NCI-H345 (cell line): ENCODE data around the gene SLC22A23.
A peak's percentile ranks its signal among the peaks of the same experiment; 100 is the strongest.

Experiments used
- DNase-seq: peaks from one replicate; lab custom pipeline; 2025; lab: John Stamatoyannopoulos, UW

Gene SLC22A23

DNA sequence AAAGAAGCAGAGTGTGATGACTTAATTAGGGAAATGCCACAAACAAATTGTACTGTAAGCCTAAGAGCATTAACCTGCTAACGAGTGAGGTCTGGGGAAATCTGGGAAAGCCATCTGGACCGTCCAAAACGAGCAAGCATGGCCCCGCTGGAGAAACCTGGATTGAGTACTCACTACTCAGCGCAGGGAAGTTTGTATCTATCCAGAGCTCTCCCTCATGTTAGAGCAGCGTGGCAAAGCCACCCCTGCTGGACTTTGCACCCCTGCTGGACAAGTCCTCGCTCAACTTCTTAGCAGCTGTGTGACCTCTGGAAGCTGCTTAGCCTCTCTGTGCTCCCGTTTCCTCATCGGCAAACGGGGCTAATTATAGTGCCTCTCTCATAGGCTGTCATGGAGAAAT lies 160.8 kb downstream of the SLC22A23 start:
- no peak for DNase-seq

GRCh38 chr6:3294921-3295871 lies 161.7 kb downstream of the SLC22A23 start:
- no peak for DNase-seq

DNA sequence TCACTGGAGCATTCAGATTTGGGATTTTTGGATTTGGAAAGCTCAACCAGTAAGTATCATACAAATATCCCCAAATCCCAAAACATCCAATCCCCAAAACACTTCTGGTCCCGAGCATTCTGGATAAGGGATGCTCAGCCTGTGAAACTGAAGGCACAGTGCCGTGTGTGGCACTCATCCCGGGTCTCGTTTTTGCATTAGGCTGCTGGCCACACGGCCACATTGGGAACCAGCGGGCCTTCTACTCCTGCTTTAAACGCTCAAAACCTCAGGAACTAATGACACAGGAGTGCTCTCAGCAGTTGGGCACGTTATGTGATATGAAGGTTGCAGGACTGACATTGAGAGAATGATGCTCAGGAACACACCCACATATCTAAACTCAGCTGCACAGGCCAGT lies 162.5 kb downstream of the SLC22A23 start:
- no peak for DNase-seq

DNA sequence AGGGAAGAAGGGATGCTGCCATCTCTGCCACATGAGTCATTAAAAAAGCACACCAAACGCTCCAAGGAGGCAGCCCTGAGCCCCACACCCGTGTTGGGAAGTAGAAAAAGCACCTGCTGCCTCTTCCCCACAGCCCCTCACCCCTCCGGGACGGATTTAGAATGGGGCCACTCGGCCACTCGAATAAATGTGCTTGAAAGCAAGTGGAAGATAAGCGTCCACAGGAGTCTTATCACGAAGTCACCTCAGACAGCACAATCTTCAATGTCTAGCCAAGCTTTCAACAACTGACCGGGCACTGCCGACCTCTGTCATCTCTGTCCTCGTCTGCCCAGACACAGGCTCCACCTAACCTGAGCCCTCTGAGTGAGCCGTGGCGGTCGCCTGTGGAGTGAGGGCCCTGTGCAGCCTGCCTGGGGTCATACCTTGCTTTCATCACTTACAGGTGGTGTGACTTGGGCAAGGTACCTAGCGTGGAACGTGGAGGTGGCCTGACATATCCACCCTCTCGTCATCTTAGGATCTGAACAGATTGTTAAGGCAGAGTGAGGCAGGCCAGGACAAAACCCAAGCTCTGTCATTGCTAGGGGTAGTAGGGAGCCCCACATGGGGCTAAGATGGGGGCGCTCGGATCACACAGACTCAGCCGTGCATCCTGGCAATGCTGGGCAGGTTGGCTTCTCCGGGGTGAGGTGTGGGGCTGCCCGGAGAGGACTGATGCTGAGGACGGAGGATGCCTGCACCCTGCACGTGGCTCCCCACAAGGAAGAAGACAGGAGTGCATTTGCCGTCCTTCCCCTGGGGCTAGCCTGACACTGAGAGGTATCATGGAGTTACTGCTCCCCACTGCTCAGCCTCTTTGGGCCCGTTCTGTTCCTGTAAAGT lies 163.3 kb downstream of the SLC22A23 start:
- no peak for DNase-seq

- no peak for DNase-seq
Measured at GRCh38 chr6:3292431-3293197, 164.2 kb downstream of the SLC22A23 start.

DNA sequence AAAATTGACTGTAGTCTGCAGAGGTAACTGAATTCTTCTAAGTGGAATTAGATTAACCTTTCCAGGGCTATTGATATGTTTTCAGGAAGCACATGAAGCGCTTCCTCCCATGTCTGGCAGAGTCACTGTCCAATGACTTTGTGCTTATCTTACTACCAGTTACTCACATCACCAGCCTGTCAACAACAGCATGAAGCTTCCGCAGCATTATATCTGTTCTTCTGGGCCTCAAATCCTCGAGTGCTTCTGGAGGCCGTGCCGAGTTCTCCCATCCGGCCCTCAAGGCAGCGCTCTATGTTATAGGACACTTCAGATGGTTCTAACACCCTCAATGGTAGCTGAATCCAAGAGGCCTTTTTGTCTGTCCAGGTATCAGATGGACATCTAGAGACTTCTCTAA lies 164.9 kb downstream of the SLC22A23 start:
- no peak for DNase-seq

DNA sequence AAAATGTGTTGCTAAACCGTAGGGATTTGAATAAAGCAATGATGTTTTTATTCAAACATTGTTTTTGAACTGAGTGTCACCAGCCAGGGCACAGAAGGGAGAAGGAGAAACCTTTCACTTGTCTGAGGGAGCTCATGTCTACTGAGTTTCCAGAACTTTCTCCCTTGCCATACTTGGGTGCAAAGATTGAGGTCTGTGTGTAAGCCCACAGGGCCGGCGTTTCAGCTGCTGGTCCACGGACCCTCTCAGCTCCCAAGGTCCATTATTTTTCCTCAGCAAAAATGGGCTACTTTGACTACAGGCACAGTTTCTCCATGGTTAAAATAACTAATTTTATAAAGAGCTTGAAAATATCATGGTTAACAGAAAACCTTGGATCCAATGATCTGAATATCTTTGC lies 165.5 kb downstream of the SLC22A23 start:
- no peak for DNase-seq

- DNase-seq: no peak
Measured at GRCh38 chr6:3290931-3291211, 166.0 kb downstream of the SLC22A23 start.

DNA sequence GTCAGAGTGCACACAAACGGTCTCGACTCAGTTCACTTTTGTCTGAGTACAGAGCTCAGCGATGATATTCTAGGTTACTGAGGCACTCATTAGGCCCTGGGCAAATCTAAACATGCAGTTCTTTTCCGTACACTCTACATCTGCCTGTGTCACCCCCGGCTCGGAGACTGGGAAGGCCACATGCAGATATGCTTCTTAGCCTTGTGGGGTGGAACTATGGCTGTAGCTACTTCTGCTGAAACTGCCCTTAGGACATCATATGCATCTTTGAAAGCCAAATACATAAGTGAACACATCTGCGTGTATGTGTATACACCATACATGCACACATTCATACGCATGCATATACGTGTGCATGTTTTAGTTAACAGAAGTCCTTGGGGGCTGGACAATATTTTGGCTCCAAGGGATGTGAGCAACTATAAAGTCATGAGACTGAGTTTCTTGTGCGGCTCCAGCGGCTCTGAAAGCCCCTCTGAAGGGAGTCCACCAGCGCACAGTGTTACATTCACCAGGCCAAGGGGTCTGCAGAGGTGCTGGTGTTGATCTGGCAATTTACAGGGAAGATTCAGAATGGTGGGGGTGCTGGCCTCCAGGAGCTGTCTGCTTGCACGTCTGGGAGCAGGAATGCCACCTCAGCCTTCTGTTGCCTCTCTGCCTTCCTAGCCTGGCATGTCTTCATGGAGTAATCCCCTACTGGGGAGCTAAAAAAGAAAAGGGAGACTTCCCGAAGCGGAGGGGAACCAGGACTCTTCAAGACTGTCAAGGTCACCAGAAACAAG lies 166.5 kb downstream of the SLC22A23 start:
- no peak for DNase-seq

- DNase-seq: no peak
Measured at GRCh38 chr6:3289664-3290055, 167.2 kb downstream of the SLC22A23 start.

- no peak for DNase-seq
Measured at GRCh38 chr6:3288711-3289663, 167.9 kb downstream of the SLC22A23 start.

- DNase-seq: no peak
Measured at GRCh38 chr6:3287976-3288707, 168.7 kb downstream of the SLC22A23 start.

DNA sequence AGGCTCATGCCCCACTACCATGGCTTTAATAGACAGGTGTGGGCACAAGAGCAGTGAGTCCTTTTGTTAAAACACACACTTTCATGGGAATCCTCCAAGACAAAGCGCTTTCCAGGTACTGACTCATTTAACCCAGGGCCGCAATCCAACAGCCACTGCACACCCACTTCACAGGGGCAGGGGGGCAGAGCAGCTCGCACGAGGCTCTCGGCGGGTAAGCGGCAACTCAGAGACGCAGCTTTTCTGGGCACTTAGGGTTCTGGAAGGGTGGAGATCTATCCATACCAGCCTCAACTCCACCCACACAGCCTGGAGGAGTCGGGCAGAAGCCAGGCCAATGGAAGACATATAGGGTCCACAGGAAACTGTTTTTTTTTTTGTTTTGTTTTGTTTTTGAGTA lies 169.5 kb downstream of the SLC22A23 start:
- no peak for DNase-seq

DNA sequence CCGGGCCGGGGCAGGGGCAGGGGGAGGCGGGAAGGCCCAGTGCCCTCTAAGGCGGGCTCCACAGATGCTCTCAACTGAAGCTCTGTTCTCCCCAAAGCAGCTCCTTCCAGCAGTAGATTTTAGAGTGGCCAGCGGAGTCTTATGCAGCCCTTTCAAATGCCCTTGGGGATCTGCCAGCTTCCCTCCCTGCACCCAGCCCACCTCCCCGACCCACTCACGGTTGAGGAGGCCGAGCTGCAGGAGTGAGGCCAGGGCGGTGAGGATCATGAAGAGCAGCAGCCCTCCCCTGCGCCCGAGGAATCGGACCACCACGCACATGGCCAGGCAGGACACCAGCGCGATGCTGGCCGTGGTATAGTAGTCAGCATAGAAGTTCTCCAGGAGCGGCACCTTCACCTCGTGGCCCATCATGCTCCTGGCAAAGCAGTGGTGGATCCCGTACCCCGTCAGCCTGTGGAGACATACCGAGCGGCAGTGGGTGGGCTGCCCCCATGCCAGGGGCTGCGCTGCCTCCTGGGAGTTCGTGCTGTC lies 170.1 kb downstream of the SLC22A23 start:
- no peak for DNase-seq

GRCh38 chr6:3285732-3286131 lies 171.1 kb downstream of the SLC22A23 start:
- no peak for DNase-seq

DNA sequence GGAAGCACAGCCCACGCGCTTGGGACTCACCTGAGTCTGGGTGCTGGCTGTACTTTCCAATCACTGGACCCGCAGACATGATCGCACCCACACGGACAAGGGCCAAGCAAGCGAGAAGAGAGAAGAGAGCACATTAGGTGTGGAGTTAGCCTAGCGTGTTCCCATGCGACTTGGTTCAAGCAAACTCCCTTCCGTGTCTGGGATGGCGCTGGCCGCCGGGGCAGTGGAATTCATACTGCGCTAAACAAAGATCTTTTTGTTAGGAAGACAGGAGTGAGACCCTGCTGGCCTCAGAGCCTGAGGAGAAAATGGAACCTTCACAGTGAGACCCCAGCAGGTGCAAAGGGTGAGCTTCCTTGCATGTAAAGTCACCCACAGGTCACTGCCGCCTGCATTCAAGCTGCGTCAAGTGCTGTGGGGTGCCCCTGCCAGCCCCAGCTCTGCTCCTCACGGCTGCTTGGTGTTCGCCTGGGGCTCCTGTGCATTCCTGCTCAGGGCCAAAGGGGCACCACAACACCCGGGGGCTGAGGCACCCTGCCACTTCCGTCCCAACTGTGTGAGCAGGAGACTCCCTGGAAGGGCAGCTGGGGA lies 171.7 kb downstream of the SLC22A23 start:
- no peak for DNase-seq

- peak; percentile 65 for DNase-seq
Measured at GRCh38 chr6:3284436-3284876, 172.4 kb downstream of the SLC22A23 start.

- DNase-seq: no peak
Measured at GRCh38 chr6:3283641-3284435, 173.0 kb downstream of the SLC22A23 start.
